ENCODE measurements around the gene NUTF2.

- TF ChIP-seq CTCF (conservative IDR thresholded peaks at IDR 0.05) (no peak), ZFX (IDR thresholded peaks at IDR 0.05) (no peak)
These were observed 73.0 kb downstream of the NUTF2 start for GRCh38 chr16:67919622-67920221.
